ENCODE data around the gene OR4E2.

GRCh38 chr14:21703357-21704326 is 50.0 kb downstream of the OR4E2 start:
- TF ChIP-seq CTCF (IDR thresholded peaks at IDR 0.05), result no peak
- no peak for TF ChIP-seq POLR2AphosphoS5 (IDR thresholded peaks at IDR 0.05)
- TF ChIP-seq POLR2A (IDR thresholded peaks at IDR 0.05), result no peak
- no peak for TF ChIP-seq EP300 (IDR thresholded peaks at IDR 0.05)
